IPS-20b (cell line): ENCODE measurements around the gene FOXP1.

Experiments used
- H3K27ac ChIP-seq: one replicate; pipeline ENCODE4 v1.5.1; 2013; ENCODE audit warnings: low read length
- H3K27me3 ChIP-seq: 2 replicates; pipeline ENCODE4 v1.6.1; 2013; ENCODE audit warnings: mild to moderate bottlenecking, low read length, inconsistent platforms; ENCODE audit not compliant: insufficient read depth
- H3K36me3 ChIP-seq: 2 replicates; pipeline ENCODE4 v1.6.1; 2013; ENCODE audit warnings: low read depth, mild to moderate bottlenecking, inconsistent platforms, low read length, moderate library complexity; ENCODE audit not compliant: insufficient read depth
- H3K4me1 ChIP-seq: 2 replicates; pipeline ENCODE4 v1.6.1; 2013; ENCODE audit warnings: mild to moderate bottlenecking, control low read depth, inconsistent platforms, low read length, moderate library complexity; ENCODE audit not compliant: insufficient read depth
- H3K4me3 ChIP-seq: 2 replicates; pipeline ENCODE4 v1.5.1; 2013; ENCODE audit warnings: mild to moderate bottlenecking, low read length, inconsistent platforms
- H3K9ac ChIP-seq: 2 replicates; pipeline ENCODE4 v1.6.1; 2013; ENCODE audit warnings: low read depth, mild to moderate bottlenecking, inconsistent platforms, low read length, moderate library complexity
- H3K9me3 ChIP-seq: 2 replicates; pipeline ENCODE4 v1.6.1; 2013; ENCODE audit warnings: mild to moderate bottlenecking, low read depth, low read length, inconsistent platforms; ENCODE audit not compliant: insufficient read depth

Gene FOXP1

DNA sequence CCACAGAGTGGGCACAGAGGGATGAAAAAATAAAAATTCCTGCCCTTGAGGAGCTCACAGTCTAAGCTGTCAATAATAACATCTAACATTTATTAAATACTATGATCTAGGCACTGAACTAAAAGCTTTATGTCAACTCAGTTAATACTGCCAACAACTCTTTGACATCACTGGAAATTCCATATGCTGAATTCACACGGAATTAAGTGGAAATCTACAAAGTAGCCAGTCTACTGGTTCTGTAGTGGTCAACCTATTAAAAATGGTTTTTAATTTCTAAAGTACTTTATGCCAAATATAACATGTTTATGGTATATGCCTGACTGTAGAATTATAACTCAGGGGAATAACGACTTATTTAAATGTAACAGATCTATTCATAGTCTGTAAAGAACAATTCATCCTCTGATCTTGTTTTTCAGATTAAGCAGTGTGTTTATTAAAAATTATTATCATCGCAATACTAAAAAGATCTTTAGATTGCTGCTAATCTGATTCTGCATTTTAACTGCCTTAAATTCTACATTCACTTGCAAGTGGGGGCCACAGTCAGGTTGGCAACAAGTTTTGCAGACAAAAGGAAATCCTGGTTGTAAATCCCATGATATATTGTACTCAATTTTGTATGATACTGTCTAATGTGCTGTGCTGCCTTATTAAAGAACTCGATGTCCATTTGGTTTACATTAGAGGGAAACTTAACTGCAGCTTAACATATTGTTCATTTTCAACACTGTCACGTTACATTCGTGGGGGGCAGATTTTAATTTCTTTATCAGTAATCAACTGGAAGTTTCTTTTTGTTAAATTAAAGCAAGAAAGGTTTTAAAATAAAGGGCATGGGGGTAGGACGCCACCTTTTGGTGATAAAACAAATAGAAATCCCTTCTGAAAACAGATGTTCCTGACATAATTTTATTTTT lies 2.6 kb upstream of the FOXP1 start:
- H3K36me3 ChIP-seq = no peaks in the 10 kb centered on the region
- no peak overlapping the region for H3K9ac ChIP-seq
- peaks cover 17% of the 10 kb centered on the region for H3K27me3 ChIP-seq
- no peaks in the 10 kb centered on the region for H3K9me3 ChIP-seq
- H3K4me1 ChIP-seq = peaks cover 4% of the 10 kb centered on the region; the same call in 1 of the 2 replicates
- H3K27ac ChIP-seq = no peak overlapping the region
- no peak overlapping the region for H3K4me3 ChIP-seq

GRCh38 chr3:71585131-71585530 lies 1.6 kb upstream of the FOXP1 start:
- Histone ChIP-seq H3K36me3 (no peaks in the 10 kb centered on the region), H3K4me1 (peaks cover 11% of the 10 kb centered on the region; the same call in 1 of the 2 replicates), H3K9ac (no peak overlapping the region), H3K27ac (no peak overlapping the region), H3K4me3 (peak overlapping the region; percentile 81), H3K27me3 (peaks cover 27% of the 10 kb centered on the region), H3K9me3 (no peaks in the 10 kb centered on the region)

DNA sequence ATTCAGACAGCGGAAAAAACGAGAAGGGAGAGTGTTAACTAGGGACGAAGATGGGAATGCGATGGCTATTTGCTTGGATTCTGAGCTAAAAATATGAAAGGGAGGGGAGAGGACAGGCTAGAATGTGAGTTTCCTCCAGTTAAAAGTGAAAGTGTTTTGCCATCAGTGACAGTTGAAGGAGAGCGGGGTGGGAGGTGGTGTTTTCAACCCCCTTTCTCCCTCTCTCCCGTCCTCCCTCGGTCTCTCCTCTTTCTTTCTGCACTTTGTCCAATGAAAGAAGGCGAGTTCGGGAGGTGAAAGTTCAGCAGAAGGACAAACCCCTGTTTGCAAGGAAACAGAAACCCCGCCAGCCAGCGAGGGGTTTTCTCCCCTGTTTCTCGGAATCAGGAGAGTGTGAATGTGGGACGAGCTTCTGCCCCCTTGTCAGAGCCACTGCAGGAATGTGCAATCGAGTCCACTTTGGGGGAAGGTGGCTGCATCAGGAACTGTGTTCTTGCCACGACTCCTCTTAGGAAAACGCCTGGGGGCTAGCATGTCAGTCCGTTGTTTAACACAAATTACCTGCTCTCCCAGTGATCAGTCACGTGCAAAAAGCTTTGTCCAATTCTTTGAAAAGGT lies 975 bp upstream of the FOXP1 start:
- Histone ChIP-seq H3K27ac (no peak overlapping the region), H3K9ac (peak overlapping the region; percentile 50; the same call in 1 of the 2 replicates), H3K4me1 (peaks cover 17% of the 10 kb centered on the region; the same call in 1 of the 2 replicates), H3K9me3 (no peaks in the 10 kb centered on the region), H3K4me3 (peak overlapping the region; percentile 81), H3K36me3 (no peaks in the 10 kb centered on the region), H3K27me3 (peaks cover 33% of the 10 kb centered on the region)

DNA sequence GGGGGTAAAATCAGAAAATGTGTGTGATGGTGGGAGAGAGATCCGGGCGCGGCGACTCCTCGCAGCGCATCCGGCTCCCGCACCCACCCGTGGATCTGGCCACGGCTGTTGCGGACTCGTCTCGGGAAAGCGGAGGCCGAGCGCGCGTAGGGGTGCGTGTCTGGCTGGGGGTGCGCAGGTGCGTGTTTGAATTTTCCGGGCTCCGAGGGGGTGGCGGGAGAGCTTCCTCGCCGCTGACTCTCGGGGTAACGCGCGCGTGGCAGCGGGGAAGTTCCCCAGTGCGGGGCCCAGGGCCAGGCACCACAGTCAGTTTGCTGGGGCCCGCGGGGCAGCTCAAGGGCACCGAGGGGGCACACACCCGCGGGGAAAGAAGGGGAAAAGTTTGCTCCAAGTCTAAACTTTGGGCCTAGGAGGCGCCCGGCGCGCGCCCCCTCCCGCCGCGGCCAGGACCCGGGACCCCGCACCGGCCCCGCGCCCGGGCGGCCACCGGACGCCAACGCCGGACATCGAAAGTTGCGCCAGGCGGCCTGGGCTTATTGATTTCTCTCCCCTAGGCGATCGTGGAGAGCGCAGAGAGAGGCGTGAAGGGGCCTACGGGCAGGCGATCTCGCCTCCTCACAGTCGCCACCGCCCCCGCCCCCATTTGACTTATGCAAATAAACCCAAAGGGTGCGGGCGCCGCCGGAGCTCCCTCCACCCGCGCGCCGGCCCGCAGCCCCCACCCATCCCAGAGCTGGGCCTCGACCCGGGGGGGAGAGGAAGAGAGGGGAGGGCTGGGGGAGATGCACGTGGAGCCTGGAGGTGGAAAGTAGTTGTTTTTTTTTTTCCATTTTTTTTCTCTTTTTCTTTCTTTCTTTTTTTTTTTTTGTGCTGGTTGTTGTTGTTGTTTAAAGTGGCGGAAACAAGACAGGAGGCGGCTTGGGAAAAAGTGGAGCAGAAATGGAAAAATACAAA lies 639 bp downstream of the FOXP1 start:
- no peaks in the 10 kb centered on the region for H3K36me3 ChIP-seq
- peaks cover 17% of the 10 kb centered on the region; the same call in 1 of the 2 replicates for H3K4me1 ChIP-seq
- H3K9me3 ChIP-seq = no peaks in the 10 kb centered on the region
- peak overlapping the region; percentile 83; the same call in 1 of the 2 replicates for H3K9ac ChIP-seq
- H3K27me3 ChIP-seq = peaks cover 34% of the 10 kb centered on the region
- H3K4me3 ChIP-seq = peak overlapping the region; percentile 81
- no peak overlapping the region for H3K27ac ChIP-seq

GRCh38 chr3:71582036-71582611 lies 1.4 kb downstream of the FOXP1 start:
- Histone ChIP-seq H3K4me3 (peak overlapping the region; percentile 81), H3K4me1 (peaks cover 17% of the 10 kb centered on the region; the same call in 1 of the 2 replicates), H3K9ac (peak overlapping the region; percentile 37; the same call in 1 of the 2 replicates), H3K27ac (no peak overlapping the region), H3K9me3 (no peaks in the 10 kb centered on the region), H3K36me3 (no peaks in the 10 kb centered on the region), H3K27me3 (peaks cover 34% of the 10 kb centered on the region)

GRCh38 chr3:71581457-71582035 lies 2.0 kb downstream of the FOXP1 start:
- Histone ChIP-seq H3K4me3 (peak overlapping the region; percentile 81), H3K27ac (no peak overlapping the region), H3K36me3 (no peaks in the 10 kb centered on the region), H3K4me1 (peaks cover 17% of the 10 kb centered on the region; the same call in 1 of the 2 replicates), H3K9me3 (no peaks in the 10 kb centered on the region), H3K27me3 (peaks cover 34% of the 10 kb centered on the region), H3K9ac (peak overlapping the region; percentile 37; the same call in 1 of the 2 replicates)

GRCh38 chr3:71580636-71581456 lies 2.7 kb downstream of the FOXP1 start:
- no peak overlapping the region for H3K27ac ChIP-seq
- no peaks in the 10 kb centered on the region for H3K9me3 ChIP-seq
- peak overlapping the region; percentile 81 for H3K4me3 ChIP-seq
- no peaks in the 10 kb centered on the region for H3K36me3 ChIP-seq
- peaks cover 17% of the 10 kb centered on the region; the same call in 1 of the 2 replicates for H3K4me1 ChIP-seq
- peaks cover 34% of the 10 kb centered on the region for H3K27me3 ChIP-seq
- H3K9ac ChIP-seq = peak overlapping the region; percentile 37; the same call in 1 of the 2 replicates

DNA sequence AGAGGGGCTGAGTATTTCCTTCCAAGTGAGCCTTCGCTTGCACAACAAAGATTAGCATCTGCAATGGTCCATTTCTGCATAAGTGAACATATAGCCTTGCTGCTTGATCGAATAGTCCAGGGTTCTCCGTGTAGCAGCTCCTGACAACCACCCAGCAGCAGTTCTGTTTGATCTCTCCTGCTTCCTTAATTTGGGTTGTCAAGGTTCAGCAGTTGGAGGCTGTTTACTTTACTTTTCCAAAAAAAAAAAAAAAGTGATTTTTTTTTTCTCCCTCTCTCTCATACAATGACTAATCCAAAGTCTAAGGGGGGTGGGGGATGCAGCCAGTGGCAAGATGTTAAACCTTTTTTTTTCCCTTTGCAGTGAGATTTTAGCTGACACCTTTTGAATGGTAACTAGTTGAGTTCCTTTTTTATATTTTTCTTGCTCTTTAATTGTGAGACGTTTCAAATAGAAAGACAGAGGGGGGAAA lies 3.6 kb downstream of the FOXP1 start:
- Histone ChIP-seq H3K27me3 (peaks cover 34% of the 10 kb centered on the region), H3K9me3 (no peaks in the 10 kb centered on the region), H3K4me1 (peaks cover 16% of the 10 kb centered on the region; the same call in 1 of the 2 replicates), H3K27ac (no peak overlapping the region), H3K36me3 (no peaks in the 10 kb centered on the region), H3K9ac (no peak overlapping the region), H3K4me3 (peak overlapping the region; percentile 27; the same call in 1 of the 2 replicates)

DNA sequence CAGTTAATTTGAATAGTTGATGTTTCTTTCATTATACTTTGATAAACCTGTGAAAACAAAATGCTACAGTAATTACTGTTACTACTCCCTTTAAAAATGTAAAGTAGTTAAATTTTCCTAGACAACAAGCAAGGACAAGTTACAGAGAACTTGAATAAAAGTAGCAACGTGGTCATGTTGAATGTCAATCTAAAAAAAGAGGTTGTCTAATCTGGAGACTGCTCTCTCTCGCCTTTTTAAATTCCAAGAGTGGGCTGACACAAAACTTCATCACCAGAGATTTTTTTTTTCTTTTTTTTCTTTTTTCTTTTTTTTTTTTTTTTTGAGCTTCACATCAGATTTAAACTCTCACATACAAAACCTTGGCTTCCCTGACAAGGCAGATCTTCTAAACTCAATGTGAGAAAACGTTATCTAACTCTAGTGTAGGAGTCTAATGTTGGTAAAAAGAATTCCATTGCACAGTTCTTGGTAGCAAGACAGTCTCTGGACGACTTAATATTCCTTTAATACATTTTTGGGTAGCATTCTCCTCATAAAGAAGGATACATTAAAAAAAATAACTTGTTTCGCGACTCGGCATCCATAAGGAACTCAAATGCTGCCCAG lies 4.1 kb downstream of the FOXP1 start:
- H3K27me3 ChIP-seq = peaks cover 34% of the 10 kb centered on the region
- H3K9ac ChIP-seq = no peak overlapping the region
- H3K27ac ChIP-seq = no peak overlapping the region
- H3K36me3 ChIP-seq = no peaks in the 10 kb centered on the region
- H3K9me3 ChIP-seq = no peaks in the 10 kb centered on the region
- H3K4me3 ChIP-seq = peak overlapping the region; percentile 27; the same call in 1 of the 2 replicates
- H3K4me1 ChIP-seq = peaks cover 13% of the 10 kb centered on the region; the same call in 1 of the 2 replicates
